ENCODE results near the gene GRB14.

Gene GRB14

GRCh38 chr2:164561991-164562390 lies 59.3 kb downstream of the GRB14 start:
- no peak for DNase-seq (ENCODE audit: extremely low read depth, insufficient read length)
- no peaks in the 10 kb centered on the region for H3K27me3 ChIP-seq (replicated peaks; ENCODE audit: control insufficient read depth, insufficient read depth, low read length)
- TF ChIP-seq CTCF (IDR thresholded peaks at IDR 0.05; ENCODE audit: insufficient read depth, low read length, poor library complexity, severe bottlenecking): no peak
- no peak overlapping the region for H3K4me3 ChIP-seq (replicated peaks; ENCODE audit: low read depth, low read length)
- H3K36me3 ChIP-seq (ENCODE audit: control insufficient read depth, insufficient read depth, low read length): no peaks in the 10 kb centered on the region

- Histone ChIP-seq H3K4me3 (replicated peaks; ENCODE audit: low read depth, low read length) (no peak overlapping the region), H3K27me3 (replicated peaks; ENCODE audit: control insufficient read depth, insufficient read depth, low read length) (no peaks in the 10 kb centered on the region), H3K36me3 (ENCODE audit: control insufficient read depth, insufficient read depth, low read length) (no peaks in the 10 kb centered on the region)
- no peak for DNase-seq (ENCODE audit: extremely low read depth, insufficient read length)
- no peak for TF ChIP-seq CTCF (IDR thresholded peaks at IDR 0.05; ENCODE audit: insufficient read depth, low read length, poor library complexity, severe bottlenecking)
These were observed 59.9 kb downstream of the GRB14 start for GRCh38 chr2:164561416-164561815.

GRCh38 chr2:164560902-164561301 lies 60.4 kb downstream of the GRB14 start:
- Histone ChIP-seq H3K27me3 (replicated peaks; ENCODE audit: control insufficient read depth, insufficient read depth, low read length) (no peaks in the 10 kb centered on the region), H3K36me3 (ENCODE audit: control insufficient read depth, insufficient read depth, low read length) (no peaks in the 10 kb centered on the region), H3K4me3 (replicated peaks; ENCODE audit: low read depth, low read length) (no peak overlapping the region)
- TF ChIP-seq CTCF (IDR thresholded peaks at IDR 0.05; ENCODE audit: insufficient read depth, low read length, poor library complexity, severe bottlenecking): no peak
- no peak for DNase-seq (ENCODE audit: extremely low read depth, insufficient read length)

- no peaks in the 10 kb centered on the region for H3K36me3 ChIP-seq (ENCODE audit: control insufficient read depth, insufficient read depth, low read length)
- DNase-seq (ENCODE audit: extremely low read depth, insufficient read length): no peak
- TF ChIP-seq CTCF (IDR thresholded peaks at IDR 0.05; ENCODE audit: insufficient read depth, low read length, poor library complexity, severe bottlenecking): peak; percentile 70
- no peaks in the 10 kb centered on the region for H3K27me3 ChIP-seq (replicated peaks; ENCODE audit: control insufficient read depth, insufficient read depth, low read length)
- H3K4me3 ChIP-seq (replicated peaks; ENCODE audit: low read depth, low read length): no peak overlapping the region
These were observed 61.0 kb downstream of the GRB14 start for GRCh38 chr2:164560181-164560792.

GRCh38 chr2:164558450-164558849 lies 62.8 kb downstream of the GRB14 start:
- no peak for TF ChIP-seq CTCF (IDR thresholded peaks at IDR 0.05; ENCODE audit: insufficient read depth, low read length, poor library complexity, severe bottlenecking)
- no peaks in the 10 kb centered on the region for H3K36me3 ChIP-seq (ENCODE audit: control insufficient read depth, insufficient read depth, low read length)
- H3K27me3 ChIP-seq (replicated peaks; ENCODE audit: control insufficient read depth, insufficient read depth, low read length): no peaks in the 10 kb centered on the region
- DNase-seq (ENCODE audit: extremely low read depth, insufficient read length): no peak
- no peak overlapping the region for H3K4me3 ChIP-seq (replicated peaks; ENCODE audit: low read depth, low read length)

GRCh38 chr2:164554487-164554886 lies 66.8 kb downstream of the GRB14 start:
- TF ChIP-seq CTCF (IDR thresholded peaks at IDR 0.05; ENCODE audit: insufficient read depth, low read length, poor library complexity, severe bottlenecking): no peak
- no peak overlapping the region for H3K4me3 ChIP-seq (replicated peaks; ENCODE audit: low read depth, low read length)
- no peak for DNase-seq (ENCODE audit: extremely low read depth, insufficient read length)
- H3K27me3 ChIP-seq (replicated peaks; ENCODE audit: control insufficient read depth, insufficient read depth, low read length): no peaks in the 10 kb centered on the region
- no peaks in the 10 kb centered on the region for H3K36me3 ChIP-seq (ENCODE audit: control insufficient read depth, insufficient read depth, low read length)

All from GM06990 (cell line).